Measurements from ENCODE around the gene OR8B2.

OR8B2 gene

DNA sequence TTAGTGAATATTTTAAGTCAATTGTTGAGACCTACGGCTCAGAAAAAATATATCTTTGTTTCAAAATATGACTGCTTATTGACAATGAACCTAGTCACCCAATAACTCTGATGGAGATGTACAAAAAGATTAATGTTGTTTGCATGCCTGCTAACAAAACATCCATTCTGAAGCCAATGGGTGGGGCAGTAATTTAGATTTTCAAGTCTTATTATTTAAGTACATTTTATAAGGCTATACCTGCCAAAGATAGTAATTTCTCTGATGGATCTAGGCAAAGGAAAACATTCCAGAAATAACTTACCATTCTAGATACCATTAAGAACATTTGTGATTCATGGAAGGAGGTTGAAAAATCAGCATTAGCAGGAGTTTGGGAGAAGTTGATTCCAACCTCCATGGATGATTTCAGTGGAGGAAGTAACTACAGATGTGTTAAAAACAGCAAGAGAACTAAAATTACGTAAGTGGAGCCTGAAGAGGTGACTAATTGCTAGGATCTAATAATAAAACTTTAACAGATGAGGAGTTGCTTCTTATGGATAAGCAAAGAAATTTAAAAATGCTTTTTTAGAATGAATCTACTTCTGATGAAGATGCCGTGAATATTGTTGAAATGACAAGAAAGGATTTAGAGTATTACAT is 37.9 kb downstream of the OR8B2 start:
- no peak overlapping the region for H3K27ac ChIP-seq
- TF ChIP-seq ZFX (IDR thresholded peaks at IDR 0.05; ENCODE audit: borderline replicate concordance) = no peak
- TF ChIP-seq, protein P1, sequence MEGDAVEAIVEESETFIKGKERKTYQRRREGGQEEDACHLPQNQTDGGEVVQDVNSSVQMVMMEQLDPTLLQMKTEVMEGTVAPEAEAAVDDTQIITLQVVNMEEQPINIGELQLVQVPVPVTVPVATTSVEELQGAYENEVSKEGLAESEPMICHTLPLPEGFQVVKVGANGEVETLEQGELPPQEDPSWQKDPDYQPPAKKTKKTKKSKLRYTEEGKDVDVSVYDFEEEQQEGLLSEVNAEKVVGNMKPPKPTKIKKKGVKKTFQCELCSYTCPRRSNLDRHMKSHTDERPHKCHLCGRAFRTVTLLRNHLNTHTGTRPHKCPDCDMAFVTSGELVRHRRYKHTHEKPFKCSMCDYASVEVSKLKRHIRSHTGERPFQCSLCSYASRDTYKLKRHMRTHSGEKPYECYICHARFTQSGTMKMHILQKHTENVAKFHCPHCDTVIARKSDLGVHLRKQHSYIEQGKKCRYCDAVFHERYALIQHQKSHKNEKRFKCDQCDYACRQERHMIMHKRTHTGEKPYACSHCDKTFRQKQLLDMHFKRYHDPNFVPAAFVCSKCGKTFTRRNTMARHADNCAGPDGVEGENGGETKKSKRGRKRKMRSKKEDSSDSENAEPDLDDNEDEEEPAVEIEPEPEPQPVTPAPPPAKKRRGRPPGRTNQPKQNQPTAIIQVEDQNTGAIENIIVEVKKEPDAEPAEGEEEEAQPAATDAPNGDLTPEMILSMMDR (IDR thresholded peaks at IDR 0.05) = no peak

DNA sequence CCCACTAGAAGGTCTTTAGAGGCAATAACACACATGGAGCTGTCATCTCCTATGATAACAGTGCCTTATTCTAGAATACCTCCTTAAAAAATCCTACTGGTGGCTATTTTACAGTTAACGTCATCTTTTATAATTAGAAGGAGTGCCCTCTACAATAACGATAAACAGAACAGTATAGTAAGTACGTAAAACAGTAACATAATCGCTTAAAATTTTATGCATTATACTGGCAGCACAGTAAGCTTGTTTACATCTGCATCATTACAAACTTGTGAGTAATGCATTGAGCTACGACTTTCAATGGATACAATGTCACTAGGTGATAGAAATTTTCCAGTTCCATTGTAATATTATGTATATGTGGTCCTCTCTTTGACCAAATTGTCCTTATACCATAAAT is 40.0 kb downstream of the OR8B2 start:
- H3K27ac ChIP-seq = no peak overlapping the region
- TF ChIP-seq, protein P1 (IDR thresholded peaks at IDR 0.05) = no peak
- no peak for TF ChIP-seq ZFX (IDR thresholded peaks at IDR 0.05; ENCODE audit: borderline replicate concordance)

DNA sequence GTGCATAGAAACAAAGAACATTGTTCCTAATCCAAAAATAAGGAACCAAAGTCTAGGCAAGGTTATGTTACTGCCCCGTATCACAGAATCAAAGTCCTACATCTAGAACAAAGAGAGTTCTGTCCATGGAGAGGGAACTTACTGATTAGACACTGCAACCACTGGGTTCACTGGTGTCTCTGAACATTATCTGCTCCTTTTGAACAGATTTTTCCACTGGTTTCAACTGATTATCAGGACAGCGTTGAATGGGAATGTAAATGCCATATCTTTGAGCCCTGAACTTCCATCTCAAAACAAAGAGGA is 44.2 kb downstream of the OR8B2 start:
- TF ChIP-seq ZFX (IDR thresholded peaks at IDR 0.05; ENCODE audit: borderline replicate concordance) = no peak
- TF ChIP-seq, protein P1 (IDR thresholded peaks at IDR 0.05) = no peak

DNA sequence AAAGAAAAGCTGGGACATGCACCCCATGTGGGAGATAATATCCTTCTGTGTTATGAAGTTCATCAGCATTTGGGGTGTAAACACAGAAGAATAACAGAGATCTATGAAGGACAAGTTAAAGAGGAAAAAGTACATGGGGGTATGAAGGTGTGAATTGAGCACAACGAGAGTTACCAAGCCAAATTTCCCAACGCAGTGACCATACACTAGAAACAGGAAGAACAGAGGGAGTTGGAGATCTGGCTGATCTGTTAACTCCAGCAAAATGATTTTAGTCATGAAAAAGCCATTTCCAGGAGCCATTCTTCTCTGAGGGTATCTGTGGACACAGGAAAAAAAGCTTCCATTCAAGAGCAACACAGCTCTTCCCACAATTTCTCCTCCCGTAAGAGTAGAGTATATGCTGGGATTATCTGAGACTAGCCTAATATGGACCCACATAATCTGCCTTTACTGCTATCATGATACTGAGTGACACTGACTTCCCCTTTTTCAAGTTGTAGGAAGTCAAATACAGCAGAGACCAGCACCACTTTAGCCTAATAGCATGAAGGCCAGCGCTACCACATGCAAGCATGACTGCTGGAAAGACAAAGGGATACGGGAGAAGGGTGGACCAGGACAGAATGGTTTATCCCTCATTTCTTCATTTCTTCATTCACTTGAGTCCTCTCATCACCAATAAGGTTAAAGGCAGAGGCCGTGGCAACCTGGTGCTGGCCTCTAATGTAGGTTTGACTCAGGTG is 44.7 kb downstream of the OR8B2 start:
- H3K27ac ChIP-seq = no peak overlapping the region

More for the DNA sequence above, 44.2 kb downstream of the OR8B2 start:
- no peak overlapping the region for H3K27ac ChIP-seq

More for the DNA sequence above, 44.7 kb downstream of the OR8B2 start:
- TF ChIP-seq ZFX (IDR thresholded peaks at IDR 0.05; ENCODE audit: borderline replicate concordance) = no peak
- TF ChIP-seq, protein P1 (IDR thresholded peaks at IDR 0.05) = no peak

All from 22Rv1 (cell line).